HG03342 (cell line): ENCODE results near the gene ATOH1.

ENCODE experiments used
- ATAC-seq: cut with Tn5 transposase; IDR thresholded peaks from one replicate; pipeline ENCODE4 v1.9.1; 2021; ENCODE audit warnings: mild to moderate bottlenecking, moderate library complexity; ENCODE audit not compliant: unreplicated experiment

Gene ATOH1, protein sequence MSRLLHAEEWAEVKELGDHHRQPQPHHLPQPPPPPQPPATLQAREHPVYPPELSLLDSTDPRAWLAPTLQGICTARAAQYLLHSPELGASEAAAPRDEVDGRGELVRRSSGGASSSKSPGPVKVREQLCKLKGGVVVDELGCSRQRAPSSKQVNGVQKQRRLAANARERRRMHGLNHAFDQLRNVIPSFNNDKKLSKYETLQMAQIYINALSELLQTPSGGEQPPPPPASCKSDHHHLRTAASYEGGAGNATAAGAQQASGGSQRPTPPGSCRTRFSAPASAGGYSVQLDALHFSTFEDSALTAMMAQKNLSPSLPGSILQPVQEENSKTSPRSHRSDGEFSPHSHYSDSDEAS

DNA sequence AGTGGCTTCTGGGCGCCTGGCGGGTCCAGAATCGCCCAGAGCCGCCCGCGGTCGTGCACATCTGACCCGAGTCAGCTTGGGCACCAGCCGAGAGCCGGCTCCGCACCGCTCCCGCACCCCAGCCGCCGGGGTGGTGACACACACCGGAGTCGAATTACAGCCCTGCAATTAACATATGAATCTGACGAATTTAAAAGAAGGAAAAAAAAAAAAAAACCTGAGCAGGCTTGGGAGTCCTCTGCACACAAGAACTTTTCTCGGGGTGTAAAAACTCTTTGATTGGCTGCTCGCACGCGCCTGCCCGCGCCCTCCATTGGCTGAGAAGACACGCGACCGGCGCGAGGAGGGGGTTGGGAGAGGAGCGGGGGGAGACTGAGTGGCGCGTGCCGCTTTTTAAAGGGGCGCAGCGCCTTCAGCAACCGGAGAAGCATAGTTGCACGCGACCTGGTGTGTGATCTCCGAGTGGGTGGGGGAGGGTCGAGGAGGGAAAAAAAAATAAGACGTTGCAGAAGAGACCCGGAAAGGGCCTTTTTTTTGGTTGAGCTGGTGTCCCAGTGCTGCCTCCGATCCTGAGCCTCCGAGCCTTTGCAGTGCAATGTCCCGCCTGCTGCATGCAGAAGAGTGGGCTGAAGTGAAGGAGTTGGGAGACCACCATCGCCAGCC, at the start of gene ATOH1:
Gene ATOH1 (plus strand): TSS at position 422 of the 663 bp plus-strand sequence. CDS start 174 bp downstream, at position 596.
- no peak for ATAC-seq

DNA sequence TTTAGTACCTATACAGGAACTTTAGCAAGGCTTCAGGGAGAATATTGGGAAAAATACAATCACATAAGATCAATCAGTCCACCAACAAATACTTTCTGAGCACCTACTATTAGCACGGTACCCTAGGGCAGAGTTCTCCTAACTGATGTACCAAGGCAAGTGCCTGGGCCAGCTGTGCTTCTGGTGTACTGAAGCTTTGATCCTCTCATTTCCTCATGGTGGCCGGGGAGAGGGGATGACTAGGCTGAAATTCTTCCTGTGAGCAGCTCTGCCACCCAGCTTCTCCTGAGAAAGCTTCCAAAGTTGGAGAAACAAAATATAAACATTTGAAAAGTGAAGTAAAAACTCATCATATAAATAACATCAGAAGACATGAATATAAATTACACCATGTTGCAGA, 49.3 kb upstream of the ATOH1 start:
- ATAC-seq: no peak

DNA sequence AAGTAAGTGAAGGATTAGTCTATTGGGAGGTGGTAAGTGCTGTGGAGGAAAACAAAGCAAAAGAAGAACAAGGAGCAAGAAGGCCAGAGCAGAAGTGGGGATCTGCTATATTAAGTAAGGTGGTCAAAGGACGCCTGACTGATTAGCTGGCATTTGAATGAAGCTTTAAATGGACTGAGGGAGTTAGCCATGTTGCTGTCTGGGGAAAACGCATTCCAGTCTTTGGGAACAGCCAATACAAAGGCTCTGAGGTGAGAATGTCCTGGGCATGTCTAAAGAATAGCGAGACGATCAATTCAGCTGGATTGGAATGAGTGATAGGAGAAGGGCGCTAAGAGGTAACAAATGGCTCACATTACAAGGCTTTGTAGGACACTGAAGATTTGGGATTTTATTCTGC, 48.5 kb upstream of the ATOH1 start:
- no peak for ATAC-seq

DNA sequence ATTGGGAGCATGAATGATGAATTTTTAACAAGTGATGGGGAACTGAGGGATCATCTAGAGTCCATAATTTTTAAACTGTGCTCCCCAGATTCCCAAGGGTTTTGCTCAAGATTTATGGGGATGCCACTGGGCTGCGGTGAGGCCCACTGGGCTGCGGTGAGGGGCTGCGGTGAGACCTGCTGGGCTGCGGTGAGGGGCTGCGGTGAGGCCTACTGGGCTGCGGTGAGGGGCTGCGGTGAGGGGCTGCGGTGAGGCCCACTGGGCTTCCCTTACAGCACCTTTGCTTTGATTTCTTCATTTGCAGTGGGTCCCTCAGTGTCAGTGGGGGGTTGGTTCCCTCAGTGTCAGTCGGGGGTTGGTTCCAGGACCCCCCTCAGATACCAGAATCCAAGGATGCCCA, 47.4 kb upstream of the ATOH1 start:
- ATAC-seq: no peak

DNA sequence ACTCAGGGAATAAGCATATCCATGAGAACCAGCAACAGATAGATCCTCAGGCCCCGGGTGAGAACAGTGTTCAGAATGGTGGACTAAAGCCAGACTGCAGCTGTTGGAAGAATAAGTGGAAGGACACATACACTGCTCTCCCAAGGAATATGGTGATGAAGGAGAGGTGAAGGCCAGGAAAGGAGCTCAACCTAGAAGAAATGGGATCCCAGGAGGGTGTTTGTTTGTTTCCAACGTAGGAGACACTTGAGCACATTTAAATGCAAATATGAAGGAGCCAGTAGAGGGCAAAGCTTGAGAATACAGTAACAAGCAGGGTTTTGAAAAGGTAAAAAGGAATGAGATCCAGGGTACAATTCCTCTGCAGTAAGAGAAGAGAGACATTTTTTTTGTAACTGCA, 42.4 kb upstream of the ATOH1 start:
- no peak for ATAC-seq

DNA sequence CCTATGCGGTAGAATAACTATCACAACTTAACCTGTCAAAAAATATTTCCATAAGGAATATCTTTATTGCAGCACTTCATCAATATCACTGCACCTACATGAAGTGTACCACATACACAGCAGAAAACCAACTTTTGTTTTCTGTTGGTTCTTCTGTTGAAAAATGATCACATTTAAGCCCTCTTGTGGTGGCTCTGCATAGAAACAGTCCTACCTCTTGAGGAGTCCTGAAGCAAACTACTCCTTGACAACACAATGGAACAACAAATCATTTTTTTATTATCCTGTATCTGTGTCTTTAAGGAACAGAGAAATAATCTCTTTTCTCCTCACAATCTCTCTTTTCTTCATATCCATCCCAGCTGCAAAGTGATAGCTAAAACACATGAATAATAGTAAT, 39.8 kb upstream of the ATOH1 start:
- ATAC-seq: peak; percentile 54

DNA sequence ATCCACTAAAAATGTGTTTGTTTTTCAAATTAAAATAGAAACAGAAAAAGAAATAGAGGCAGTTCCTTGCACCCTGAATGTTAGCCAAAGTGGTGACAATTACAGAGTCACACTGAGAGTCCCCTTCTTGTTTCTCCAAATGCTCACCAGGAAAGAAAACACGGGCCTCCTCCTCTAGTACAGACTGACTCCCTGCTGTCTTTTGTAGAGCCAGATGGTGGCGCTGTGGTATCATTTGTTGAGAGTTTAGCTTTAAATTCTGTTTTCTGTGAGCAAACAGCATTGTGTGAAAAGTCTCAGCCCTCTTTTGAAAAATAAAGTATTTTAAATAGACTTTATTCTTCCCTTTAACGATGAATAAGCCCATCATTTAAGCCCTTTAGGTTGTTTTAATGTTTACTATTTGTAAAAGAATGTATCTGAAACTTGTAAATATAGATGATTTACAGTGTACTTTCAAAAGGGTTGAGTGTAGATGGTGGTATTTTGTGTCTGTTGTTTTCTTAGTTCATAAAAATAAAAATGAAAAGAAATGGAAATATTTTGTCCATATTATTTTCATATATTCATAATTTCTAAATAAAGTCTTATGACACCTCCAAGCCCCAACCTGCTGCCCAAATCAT, 36.9 kb upstream of the ATOH1 start:
- peak; percentile 86 for ATAC-seq

DNA sequence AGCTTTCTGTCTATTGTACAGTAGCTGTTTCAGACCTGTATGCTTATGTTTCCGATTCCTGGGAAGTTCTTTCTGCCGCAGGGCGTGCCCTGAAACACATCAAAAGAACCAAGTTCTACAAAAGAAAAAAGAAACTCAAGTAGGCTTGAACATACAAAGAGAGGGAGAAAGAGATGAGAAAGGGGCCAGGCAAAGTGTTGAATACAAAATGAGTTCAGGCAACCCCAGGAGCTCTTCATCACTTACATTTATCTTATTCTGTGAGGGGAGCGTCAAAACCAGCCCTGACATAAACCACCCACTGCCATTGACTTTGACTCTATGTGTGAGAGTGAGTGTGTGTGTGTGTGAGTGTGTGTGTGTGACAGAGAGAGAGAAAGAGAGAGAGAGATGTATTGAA, 26.5 kb upstream of the ATOH1 start:
- ATAC-seq: no peak

DNA sequence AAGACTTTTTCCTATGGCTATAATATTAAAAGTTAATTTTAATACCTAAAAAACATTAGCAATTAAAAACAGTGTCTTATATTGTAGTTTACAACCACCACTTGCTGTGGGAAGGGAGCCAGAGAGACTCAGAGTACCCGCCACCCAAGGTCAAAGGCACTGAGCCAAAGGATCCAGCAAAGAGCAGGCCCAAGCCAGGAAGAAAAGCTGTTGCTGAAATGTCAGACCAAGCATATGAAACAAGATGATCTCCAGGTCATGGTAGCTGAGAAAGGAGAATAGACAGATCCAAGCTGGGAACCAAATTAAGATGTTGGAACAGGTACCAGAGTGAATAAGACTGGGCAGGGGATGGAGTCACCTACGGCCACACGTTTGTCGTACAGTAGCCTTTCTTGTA, 18.8 kb upstream of the ATOH1 start:
- no peak for ATAC-seq

DNA sequence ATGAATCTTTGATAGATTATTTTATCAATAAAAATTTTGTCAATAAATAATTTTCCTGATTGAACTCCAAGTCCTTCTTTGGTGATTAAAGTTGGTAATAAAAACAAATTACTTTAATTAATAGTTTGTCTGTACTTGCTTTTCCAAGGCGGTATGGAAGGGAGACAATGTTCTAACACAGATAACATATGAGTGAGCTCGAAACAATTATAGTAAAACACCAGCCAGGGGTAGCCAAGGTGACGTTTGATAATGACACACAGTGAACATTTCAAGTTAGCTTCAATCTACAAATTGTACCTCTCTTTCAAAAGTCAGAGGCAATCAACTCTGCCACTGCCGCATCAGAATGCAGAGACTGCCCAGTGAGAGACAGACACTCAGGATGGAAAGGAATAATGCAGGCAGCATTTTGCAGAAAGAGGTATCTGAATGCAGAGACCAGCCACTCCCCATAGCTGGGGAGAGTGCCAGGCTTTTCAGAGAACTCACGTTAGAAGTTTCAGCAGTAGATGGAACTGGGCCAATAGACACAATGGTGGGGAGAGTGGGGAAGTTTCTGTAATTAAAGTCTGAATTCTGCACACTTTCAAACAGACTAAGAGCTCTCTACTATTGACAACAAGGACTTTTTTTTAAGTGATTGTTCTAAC, 18.1 kb upstream of the ATOH1 start:
- ATAC-seq: no peak

DNA sequence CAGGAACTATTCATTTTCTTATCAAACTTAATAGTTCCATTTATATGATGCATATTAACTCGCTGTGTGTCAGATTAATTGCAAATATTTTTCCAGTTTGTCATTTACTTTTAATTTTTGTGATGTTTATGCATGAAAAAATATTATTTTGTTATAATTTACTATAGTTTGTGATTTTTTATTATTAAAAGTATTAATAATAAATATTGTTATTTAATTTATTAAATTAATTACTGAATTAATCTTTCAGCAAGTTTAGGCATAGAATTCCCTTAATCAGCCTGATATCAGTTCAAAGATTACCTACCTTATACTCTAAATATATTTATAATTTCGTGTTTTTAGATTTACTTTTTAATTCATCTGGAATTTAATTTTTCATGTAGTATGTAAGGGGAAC, 15.5 kb upstream of the ATOH1 start:
- no peak for ATAC-seq

DNA sequence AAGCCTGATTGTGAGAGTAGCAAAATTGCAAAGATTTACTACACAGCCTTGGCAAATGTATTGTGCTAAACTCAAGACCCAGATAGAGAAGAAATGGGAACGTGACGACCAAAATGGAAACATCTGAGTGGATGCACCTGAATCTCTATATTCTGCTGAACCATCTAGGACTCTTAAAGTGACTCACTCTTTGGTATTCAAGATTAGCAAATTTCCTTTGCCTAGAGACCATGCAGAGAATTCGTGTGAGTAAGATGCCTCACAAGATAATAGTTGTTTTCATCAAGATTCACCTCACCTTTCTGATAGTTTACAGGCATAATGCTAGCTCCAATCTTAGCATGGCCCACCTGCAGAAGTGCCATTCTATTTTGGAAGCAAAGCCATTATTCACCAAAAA, 14.4 kb upstream of the ATOH1 start:
- ATAC-seq: no peak

DNA sequence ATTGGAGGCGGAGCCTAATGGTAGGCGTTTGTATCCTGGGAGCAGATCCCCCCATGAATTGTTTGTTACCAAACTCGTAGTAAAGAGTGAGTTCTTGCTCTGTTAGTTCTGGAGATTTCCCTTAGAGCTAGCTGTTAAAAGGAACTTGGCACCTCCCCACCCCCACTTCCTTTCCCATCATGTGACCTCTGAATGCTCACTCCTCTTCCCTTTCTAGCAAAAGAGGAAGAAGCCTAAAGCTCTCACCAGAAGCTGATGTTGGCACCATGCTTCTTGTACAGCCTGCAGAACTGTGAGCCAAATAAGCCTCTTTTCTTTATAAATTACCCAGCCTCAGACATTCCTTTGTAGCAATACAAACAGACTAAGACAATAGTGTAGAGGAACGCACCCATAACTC, 13.8 kb upstream of the ATOH1 start:
- no peak for ATAC-seq

DNA sequence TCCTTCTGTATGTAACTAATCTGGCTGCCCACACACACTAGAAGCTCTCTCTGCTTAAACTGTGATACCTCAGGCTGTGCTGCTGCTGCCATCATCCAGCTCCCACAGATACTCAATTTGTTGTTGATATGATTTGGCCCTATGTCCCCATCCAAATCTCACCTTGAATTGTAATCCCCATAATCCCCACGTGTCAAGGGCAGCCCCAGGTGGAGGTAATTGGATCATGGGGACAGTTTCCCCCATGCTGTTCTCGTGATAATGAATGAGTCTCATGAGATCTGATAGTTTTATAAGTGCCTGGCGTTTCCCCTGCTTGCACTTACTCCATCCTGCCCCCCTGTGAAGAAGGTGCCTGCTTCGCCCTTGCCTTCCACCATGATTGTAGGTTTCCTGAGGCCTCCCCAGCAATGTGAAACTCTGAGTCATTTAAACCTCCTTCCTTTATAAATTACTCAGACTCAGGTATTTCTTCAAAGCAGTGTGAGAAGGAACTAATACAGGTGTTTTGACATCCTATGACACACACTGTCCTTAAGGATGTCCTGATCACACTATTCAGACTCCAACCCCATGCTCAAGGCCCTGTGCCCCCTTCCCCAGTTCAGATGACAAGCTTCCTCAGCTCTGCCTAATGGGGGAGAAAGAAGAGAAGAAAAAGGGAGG, 2.9 kb upstream of the ATOH1 start:
- no peak for ATAC-seq

DNA sequence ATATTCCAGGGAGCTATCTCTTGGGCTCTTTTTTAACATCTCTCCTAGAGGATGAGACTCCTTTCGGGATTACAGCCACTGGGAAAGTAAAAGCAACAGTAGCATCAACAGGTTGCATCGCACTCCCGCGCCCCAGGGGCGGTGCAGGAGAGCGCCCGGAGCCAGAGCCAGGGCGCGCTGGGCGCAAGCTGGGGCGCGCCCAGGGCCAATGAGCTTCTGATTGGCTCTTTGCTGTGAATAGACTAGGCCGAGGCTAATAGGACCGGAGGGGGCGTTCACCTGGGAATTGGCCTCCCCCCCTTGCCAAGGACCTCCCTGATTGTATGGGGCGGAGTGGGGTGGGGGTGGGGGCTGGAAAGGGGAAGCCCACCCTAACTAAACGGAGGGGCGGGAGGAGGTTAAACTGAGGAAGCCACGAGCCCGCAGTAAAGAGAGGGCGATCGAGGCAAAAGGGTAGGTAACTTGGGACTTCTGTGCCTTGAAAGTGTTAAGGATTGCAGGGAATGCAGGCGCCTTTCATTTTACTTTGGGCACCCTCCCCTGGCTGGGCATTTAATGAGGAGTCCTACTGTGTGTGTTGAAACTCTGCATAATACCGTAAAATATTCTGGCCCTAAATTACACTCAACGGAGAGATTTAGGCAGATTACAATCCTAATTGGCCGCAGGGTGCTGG, 1.1 kb upstream of the ATOH1 start:
- ATAC-seq: no peak

DNA sequence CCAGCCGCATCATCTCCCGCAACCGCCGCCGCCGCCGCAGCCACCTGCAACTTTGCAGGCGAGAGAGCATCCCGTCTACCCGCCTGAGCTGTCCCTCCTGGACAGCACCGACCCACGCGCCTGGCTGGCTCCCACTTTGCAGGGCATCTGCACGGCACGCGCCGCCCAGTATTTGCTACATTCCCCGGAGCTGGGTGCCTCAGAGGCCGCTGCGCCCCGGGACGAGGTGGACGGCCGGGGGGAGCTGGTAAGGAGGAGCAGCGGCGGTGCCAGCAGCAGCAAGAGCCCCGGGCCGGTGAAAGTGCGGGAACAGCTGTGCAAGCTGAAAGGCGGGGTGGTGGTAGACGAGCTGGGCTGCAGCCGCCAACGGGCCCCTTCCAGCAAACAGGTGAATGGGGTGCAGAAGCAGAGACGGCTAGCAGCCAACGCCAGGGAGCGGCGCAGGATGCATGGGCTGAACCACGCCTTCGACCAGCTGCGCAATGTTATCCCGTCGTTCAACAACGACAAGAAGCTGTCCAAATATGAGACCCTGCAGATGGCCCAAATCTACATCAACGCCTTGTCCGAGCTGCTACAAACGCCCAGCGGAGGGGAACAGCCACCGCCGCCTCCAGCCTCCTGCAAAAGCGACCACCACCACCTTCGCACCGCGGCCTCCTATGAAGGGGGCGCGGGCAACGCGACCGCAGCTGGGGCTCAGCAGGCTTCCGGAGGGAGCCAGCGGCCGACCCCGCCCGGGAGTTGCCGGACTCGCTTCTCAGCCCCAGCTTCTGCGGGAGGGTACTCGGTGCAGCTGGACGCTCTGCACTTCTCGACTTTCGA, 654 bp downstream of the ATOH1 start:
- ATAC-seq: no peak

DNA sequence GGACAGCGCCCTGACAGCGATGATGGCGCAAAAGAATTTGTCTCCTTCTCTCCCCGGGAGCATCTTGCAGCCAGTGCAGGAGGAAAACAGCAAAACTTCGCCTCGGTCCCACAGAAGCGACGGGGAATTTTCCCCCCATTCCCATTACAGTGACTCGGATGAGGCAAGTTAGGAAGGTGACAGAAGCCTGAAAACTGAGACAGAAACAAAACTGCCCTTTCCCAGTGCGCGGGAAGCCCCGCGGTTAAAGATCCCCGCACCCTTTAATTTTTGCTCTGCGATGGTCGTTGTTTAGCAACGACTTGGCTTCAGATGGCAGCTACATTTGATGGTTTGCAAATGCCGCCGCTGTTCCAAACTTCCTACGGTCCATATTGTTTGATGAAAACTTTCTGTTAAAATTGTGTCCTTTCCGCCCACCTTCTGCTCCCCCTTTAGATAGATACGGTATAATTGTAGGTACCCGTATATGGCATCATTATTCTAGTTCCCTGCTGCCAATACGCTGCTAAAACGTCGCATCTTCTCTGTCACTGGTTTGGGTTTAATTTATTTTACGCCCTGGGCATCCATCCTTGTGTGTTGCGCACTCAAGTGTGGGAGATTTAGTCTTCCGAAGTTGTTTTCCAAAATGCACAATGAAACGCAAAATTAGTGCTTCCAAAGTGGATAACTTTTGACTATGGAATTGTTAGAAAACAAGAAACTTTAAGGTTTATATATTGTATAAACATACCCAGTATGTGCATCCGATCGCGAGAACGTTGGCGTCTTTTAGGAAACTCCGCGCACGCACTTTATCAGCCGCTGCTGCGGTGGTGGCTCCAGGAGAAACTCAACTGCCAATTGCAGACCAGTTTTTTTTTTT, 1.5 kb downstream of the ATOH1 start:
- no peak for ATAC-seq

DNA sequence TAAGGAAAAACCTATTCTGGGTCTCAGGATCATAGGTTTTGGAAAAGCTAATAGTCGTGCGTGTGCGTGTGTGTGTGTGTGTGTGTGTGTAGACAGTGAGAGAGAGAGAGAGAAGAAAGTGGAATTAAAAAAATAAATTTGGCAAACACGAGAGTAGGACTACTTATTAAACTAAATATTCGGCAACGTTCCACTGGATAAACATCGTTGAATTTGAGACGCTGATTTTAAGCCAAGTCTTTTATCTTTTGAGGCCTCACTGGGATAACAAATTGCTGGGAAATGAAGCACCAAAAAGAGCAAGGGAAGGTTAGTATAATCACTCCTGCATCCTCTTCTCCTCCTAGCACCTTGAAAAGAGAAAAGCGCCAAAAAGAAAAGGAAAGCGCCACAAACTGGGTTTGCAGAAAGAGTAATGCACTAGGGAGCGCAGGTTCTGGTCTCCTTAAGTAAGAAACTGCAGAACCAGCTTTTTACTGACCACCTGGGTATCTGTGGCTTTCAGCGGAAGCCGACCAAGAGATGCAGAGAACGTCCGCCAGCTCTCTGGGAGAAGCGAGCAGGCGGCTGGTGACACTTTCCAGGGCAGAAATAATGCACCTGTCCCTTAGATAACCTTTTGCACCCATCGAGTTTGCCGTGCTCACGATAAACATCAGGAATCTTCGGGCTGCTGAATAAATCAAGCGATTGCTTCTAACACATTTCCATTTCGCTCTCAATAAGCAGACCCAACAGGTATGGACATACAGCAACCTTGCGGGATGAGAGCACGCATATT, 3.4 kb downstream of the ATOH1 start:
- no peak for ATAC-seq
